NCI-H2196 (cell line): Measurements from ENCODE around the gene SORCS1.

Source experiments
- DNase-seq: peaks from one replicate; lab custom pipeline; 2025; ENCODE audit not compliant: unreplicated experiment; lab: John Stamatoyannopoulos, UW

The SORCS1 gene

GRCh38 chr10:107163881-107164861 is at the start of gene SORCS1:
TSS of gene SORCS1 (minus strand) at chr10:107164706.
- no peak for DNase-seq

- DNase-seq = no peak
Observed at GRCh38 chr10:107214261-107214660, 49.8 kb upstream of the SORCS1 start.

GRCh38 chr10:107213861-107214260 is 49.4 kb upstream of the SORCS1 start:
- no peak for DNase-seq

- DNase-seq = no peak
Observed at GRCh38 chr10:107206833-107207232, 42.3 kb upstream of the SORCS1 start.

GRCh38 chr10:107169516-107169915 is 5.0 kb upstream of the SORCS1 start:
- no peak for DNase-seq

GRCh38 chr10:107168738-107169137 is 4.2 kb upstream of the SORCS1 start:
- no peak for DNase-seq

GRCh38 chr10:107166403-107166802 is 1.9 kb upstream of the SORCS1 start:
- no peak for DNase-seq

- no peak for DNase-seq
Observed at GRCh38 chr10:107164992-107165391, 486 bp upstream of the SORCS1 start.

- no peak for DNase-seq
Observed at GRCh38 chr10:107163076-107163855, 1.2 kb downstream of the SORCS1 start.

GRCh38 chr10:107160866-107161265 is 3.6 kb downstream of the SORCS1 start:
- DNase-seq = no peak

GRCh38 chr10:107159871-107160270 is 4.6 kb downstream of the SORCS1 start:
- DNase-seq = no peak

- DNase-seq = no peak
Observed at GRCh38 chr10:107157071-107157470, 7.4 kb downstream of the SORCS1 start.

- no peak for DNase-seq
Observed at GRCh38 chr10:107152087-107152486, 12.4 kb downstream of the SORCS1 start.

- DNase-seq = no peak
Observed at GRCh38 chr10:107148906-107149305, 15.6 kb downstream of the SORCS1 start.

GRCh38 chr10:107144490-107144889 is 20.0 kb downstream of the SORCS1 start:
- DNase-seq = no peak

GRCh38 chr10:107141524-107142061 is 22.9 kb downstream of the SORCS1 start:
- DNase-seq = no peak

- no peak for DNase-seq
Observed at GRCh38 chr10:107139237-107139636, 25.3 kb downstream of the SORCS1 start.

GRCh38 chr10:107133656-107134055 is 30.9 kb downstream of the SORCS1 start:
- DNase-seq = no peak

GRCh38 chr10:107129000-107129399 is 35.5 kb downstream of the SORCS1 start:
- DNase-seq = no peak

GRCh38 chr10:107126512-107127065 is 37.9 kb downstream of the SORCS1 start:
- no peak for DNase-seq

GRCh38 chr10:107122703-107123102 is 41.8 kb downstream of the SORCS1 start:
- DNase-seq = no peak
